ENCODE data around the gene WDTC1. TPM values are rescaled to one million over a fixed set of nuclear protein-coding genes. Genes with fewer than 3 reads are reported as not detected.
A peak's percentile ranks its signal among the peaks of the same experiment; 100 is the strongest.

Gene WDTC1
- total and polyA plus RNA-seq, 12 donors = 14.4 to 74.3 (median 61.6) TPM

- Histone ChIP-seq H3K4me3 (no peak overlapping the region), H3K36me3 (peaks cover 0 to 75% (median 16%) of the 10 kb centered on the region in 9 donors), H3K27me3 (no peaks in the 10 kb centered on the region), H3K4me1 (no peaks in the 10 kb centered on the region), H3K9me3 (no peaks in the 10 kb centered on the region), H3K27ac (no peak overlapping the region)
- intact Hi-C loops (cut with DNase I) = loop anchor here in 4 of 10 donors (10.0 kb wide), 2 partner anchors 48 to 358 kb away; no protein-coding TSS in a partner anchor
- peak in 2 of 8 donors; percentile 8 to 19 for ATAC-seq
- TF ChIP-seq, protein P1, sequence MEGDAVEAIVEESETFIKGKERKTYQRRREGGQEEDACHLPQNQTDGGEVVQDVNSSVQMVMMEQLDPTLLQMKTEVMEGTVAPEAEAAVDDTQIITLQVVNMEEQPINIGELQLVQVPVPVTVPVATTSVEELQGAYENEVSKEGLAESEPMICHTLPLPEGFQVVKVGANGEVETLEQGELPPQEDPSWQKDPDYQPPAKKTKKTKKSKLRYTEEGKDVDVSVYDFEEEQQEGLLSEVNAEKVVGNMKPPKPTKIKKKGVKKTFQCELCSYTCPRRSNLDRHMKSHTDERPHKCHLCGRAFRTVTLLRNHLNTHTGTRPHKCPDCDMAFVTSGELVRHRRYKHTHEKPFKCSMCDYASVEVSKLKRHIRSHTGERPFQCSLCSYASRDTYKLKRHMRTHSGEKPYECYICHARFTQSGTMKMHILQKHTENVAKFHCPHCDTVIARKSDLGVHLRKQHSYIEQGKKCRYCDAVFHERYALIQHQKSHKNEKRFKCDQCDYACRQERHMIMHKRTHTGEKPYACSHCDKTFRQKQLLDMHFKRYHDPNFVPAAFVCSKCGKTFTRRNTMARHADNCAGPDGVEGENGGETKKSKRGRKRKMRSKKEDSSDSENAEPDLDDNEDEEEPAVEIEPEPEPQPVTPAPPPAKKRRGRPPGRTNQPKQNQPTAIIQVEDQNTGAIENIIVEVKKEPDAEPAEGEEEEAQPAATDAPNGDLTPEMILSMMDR (IDR thresholded peaks at IDR 0.05) = no peak
- 85 to 88% methylated on average over 11 of the region's 11 CpGs for WGBS, 2 donors
- DNase-seq = no peak
Measured at GRCh38 chr1:27306892-27307761, 72.7 kb downstream of the WDTC1 start.

DNA sequence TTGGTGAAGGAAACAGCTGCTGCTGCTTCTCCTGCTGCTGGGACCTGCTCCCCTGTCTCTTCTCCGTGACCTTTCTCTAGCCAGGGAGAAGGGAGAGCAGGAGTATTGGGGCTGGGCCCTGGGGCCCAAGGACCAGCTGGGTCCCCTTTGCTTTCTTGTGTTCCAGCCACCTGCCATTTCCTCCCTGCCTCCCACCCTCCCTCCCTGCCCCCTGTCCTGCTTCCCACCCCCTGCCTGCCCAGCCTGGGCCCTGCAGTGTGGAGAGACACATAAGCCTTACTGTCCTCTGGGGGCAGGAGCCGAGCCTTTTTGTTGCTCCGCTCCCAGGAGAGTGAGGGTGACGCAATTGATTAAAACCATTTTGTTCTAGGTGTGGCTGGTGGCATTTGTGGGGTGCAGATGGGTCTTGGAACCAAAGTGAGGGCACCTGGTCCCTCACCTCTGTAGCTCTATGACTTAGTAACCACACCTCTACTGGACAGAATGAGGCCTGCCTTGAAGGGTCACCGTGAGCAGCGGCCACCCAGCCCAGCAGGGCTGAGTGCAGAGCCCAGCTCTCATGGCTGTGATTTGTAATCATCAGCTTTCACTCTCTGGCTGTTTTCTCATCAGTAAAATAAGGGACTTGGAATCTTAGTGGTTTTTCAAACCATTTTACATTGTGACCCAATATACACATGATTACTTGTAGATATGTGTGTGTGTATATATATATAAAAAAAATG lies 73.6 kb downstream of the WDTC1 start:
- ATAC-seq (no peak), DNase-seq (no peak)
- intact Hi-C loops (cut with DNase I) = loop anchor here in 4 of 10 donors (10.0 kb wide), 2 partner anchors 47 to 357 kb away; no protein-coding TSS in a partner anchor
- 86 to 88% methylated on average over 6 of the region's 6 CpGs for WGBS, 2 donors
- TF ChIP-seq, protein P1 (IDR thresholded peaks at IDR 0.05) = no peak
- Histone ChIP-seq H3K4me1 (no peaks in the 10 kb centered on the region), H3K4me3 (no peak overlapping the region), H3K27me3 (no peaks in the 10 kb centered on the region), H3K36me3 (peaks cover 0 to 65% (median 12%) of the 10 kb centered on the region in 9 donors), H3K9me3 (no peaks in the 10 kb centered on the region), H3K27ac (no peak overlapping the region)

DNA sequence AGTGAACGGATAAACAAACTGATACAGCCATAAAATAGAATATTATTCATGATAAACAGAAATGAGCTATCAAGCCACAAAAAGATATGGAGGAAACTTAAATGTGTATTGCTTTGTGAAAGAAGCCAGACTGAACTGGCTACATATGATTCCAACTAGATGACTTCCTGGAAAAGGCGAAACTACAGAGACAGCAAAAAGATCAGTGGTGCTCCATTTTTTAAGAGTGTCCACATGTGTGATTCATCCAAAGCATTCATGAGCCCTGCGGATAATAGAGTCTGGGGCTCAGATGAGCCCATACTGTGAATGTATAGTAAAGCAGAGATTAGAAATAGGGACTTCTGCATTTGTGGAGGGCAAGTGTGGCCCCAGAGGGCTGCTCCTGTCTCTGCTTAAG lies 79.7 kb downstream of the WDTC1 start:
- 70 to 80% methylated on average over 3 of the region's 3 CpGs for WGBS, 2 donors
- DNase-seq (no peak), ATAC-seq (no peak)
- Histone ChIP-seq H3K27ac (no peak overlapping the region), H3K4me3 (no peak overlapping the region), H3K36me3 (peaks cover 0 to 18% (median 0%) of the 10 kb centered on the region in 9 donors), H3K9me3 (no peaks in the 10 kb centered on the region), H3K27me3 (no peaks in the 10 kb centered on the region), H3K4me1 (peaks cover 0 to 5% (median 0%) of the 10 kb centered on the region in 9 donors)
- TF ChIP-seq, protein P1 (IDR thresholded peaks at IDR 0.05) = no peak
- intact Hi-C loops (cut with DNase I) = no loop called here

DNA sequence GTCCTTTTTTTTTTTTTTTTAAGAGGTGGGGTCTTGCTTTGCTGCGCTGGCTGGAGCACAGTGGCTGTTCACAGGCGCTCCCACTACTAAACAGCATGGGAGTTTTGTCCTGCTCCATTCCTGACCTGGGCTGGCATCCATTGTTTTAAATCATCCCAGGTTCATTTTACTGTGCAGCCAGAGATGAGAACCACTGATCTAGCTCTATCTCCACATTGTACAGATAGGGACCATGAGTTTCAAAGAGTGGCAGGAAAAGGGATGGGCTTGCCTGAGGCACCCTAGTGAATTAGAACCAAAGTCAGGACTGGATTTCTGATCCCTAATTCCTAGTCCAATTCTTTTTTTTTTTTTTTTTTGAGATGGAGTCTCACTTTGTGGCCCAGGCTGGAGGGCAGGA lies 80.3 kb downstream of the WDTC1 start:
- ATAC-seq (no peak), DNase-seq (no peak)
- peaks cover 0 to 18% (median 0%) of the 10 kb centered on the region in 9 donors for H3K36me3 ChIP-seq
- intact Hi-C loops (cut with DNase I) = no loop called here
- no peak overlapping the region for H3K27ac ChIP-seq
- 55 to 83% methylated on average over 2 of the region's 2 CpGs for WGBS, 2 donors
- H3K9me3 ChIP-seq = no peaks in the 10 kb centered on the region
- H3K27me3 ChIP-seq = no peaks in the 10 kb centered on the region
- TF ChIP-seq, protein P1 (IDR thresholded peaks at IDR 0.05) = no peak
- peaks cover 0 to 5% (median 0%) of the 10 kb centered on the region in 9 donors for H3K4me1 ChIP-seq
- H3K4me3 ChIP-seq = no peak overlapping the region
